Sigmoid colon (tissue), 4 donors: ENCODE results near the gene MUL1.

ENCODE experiments used
- EP300 ChIP-seq, 4 donors: sonication (generic); formaldehyde crosslinking; IDR thresholded peaks; one replicate each; pipeline ENCODE4 v1.6.1; 2017; ENCODE audit warnings: antibody characterized with exemption in 4 of 4
- POLR2A ChIP-seq, 2 donors: fragments of 450-650 bp; IDR thresholded peaks; one replicate each; pipeline ENCODE4 v1.6.1; 2016; ENCODE audit warnings: antibody characterized with exemption in 2 of 2, mild to moderate bottlenecking in 2 of 2, moderate library complexity in 2 of 2
- POLR2AphosphoS5 ChIP-seq, 4 donors: sonication (generic); formaldehyde crosslinking; IDR thresholded peaks; one replicate each; pipeline ENCODE4 v1.6.1; 2017; ENCODE audit warnings: antibody characterized with exemption in 4 of 4
- TF ChIP-seq, protein P1 (sequence below), 4 experiments: fragments of 450-650 bp in 3 of 4; fragments of 200-600 bp in 1 of 4; IDR thresholded peaks; one replicate each; pipeline ENCODE4 v1.5.1; 2016 to 2019; ENCODE audit warnings: antibody characterized with exemption in 4 of 4, mild to moderate bottlenecking in 3 of 4, moderate library complexity in 2 of 4

DNA sequence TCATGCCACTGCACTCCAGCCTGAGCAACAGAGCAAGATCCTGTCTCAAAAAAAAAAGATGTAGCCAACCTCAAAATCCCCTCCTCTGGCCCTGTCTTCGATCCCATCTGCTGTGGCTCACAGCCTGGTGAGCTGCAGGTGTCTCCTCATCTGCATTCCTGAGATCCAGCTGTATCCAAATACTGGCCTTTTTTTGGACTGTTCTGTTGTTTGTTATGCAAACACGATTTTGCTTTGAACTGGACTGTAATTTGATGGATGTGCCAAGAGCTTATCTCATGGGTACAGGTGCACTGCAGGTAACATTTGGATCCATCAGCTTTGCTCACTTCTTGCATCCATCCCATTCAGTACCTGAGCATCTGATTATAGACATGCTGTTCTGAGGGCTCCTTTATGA is 30.3 kb upstream of the MUL1 start:
- TF ChIP-seq, protein P1, sequence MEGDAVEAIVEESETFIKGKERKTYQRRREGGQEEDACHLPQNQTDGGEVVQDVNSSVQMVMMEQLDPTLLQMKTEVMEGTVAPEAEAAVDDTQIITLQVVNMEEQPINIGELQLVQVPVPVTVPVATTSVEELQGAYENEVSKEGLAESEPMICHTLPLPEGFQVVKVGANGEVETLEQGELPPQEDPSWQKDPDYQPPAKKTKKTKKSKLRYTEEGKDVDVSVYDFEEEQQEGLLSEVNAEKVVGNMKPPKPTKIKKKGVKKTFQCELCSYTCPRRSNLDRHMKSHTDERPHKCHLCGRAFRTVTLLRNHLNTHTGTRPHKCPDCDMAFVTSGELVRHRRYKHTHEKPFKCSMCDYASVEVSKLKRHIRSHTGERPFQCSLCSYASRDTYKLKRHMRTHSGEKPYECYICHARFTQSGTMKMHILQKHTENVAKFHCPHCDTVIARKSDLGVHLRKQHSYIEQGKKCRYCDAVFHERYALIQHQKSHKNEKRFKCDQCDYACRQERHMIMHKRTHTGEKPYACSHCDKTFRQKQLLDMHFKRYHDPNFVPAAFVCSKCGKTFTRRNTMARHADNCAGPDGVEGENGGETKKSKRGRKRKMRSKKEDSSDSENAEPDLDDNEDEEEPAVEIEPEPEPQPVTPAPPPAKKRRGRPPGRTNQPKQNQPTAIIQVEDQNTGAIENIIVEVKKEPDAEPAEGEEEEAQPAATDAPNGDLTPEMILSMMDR (IDR thresholded peaks at IDR 0.05), result no peak
- TF ChIP-seq EP300 (IDR thresholded peaks at IDR 0.05), result no peak
- TF ChIP-seq POLR2A (IDR thresholded peaks at IDR 0.05), result no peak
- TF ChIP-seq POLR2AphosphoS5 (IDR thresholded peaks at IDR 0.05), result no peak
